SHP77 (cell line): Measurements from ENCODE around the gene ATP11A.
A peak's percentile ranks its signal among the peaks of the same experiment; 100 is the strongest.

ENCODE experiments used
- DNase-seq, 2 experiments: peaks; one replicate each; lab custom pipeline; 2025; lab: John Stamatoyannopoulos, UW

ATP11A gene

GRCh38 chr13:112743451-112744167 is 53.8 kb downstream of the ATP11A start:
- peak; percentile 56 to 69 for DNase-seq

GRCh38 chr13:112744168-112745021 is 54.6 kb downstream of the ATP11A start:
- peak; percentile 51 to 66 for DNase-seq

GRCh38 chr13:112746044-112746443 is 56.2 kb downstream of the ATP11A start:
- no peak for DNase-seq

- no peak for DNase-seq
These were observed 57.4 kb downstream of the ATP11A start for GRCh38 chr13:112747256-112747655.

- DNase-seq, result no peak
These were observed 59.3 kb downstream of the ATP11A start for GRCh38 chr13:112748947-112749735.

GRCh38 chr13:112750570-112750969 is 60.7 kb downstream of the ATP11A start:
- no peak for DNase-seq

- DNase-seq, result no peak
These were observed 61.8 kb downstream of the ATP11A start for GRCh38 chr13:112751617-112752016.

- DNase-seq, result no peak
These were observed 62.4 kb downstream of the ATP11A start for GRCh38 chr13:112752211-112752610.

GRCh38 chr13:112752711-112753541 is 63.1 kb downstream of the ATP11A start:
- DNase-seq, result no peak

GRCh38 chr13:112753833-112754232 is 64.0 kb downstream of the ATP11A start:
- no peak for DNase-seq

- DNase-seq, result no peak
These were observed 64.6 kb downstream of the ATP11A start for GRCh38 chr13:112754281-112755025.

- no peak for DNase-seq
These were observed 65.5 kb downstream of the ATP11A start for GRCh38 chr13:112755331-112755730.

GRCh38 chr13:112756081-112756480 is 66.2 kb downstream of the ATP11A start:
- no peak for DNase-seq

GRCh38 chr13:112756511-112756966 is 66.7 kb downstream of the ATP11A start:
- no peak for DNase-seq

- DNase-seq, result no peak
These were observed 67.3 kb downstream of the ATP11A start for GRCh38 chr13:112756967-112757758.

GRCh38 chr13:112757759-112758086 is 67.9 kb downstream of the ATP11A start:
- no peak for DNase-seq

- DNase-seq, result no peak
These were observed 69.2 kb downstream of the ATP11A start for GRCh38 chr13:112759053-112759452.

- no peak for DNase-seq
These were observed 70.0 kb downstream of the ATP11A start for GRCh38 chr13:112759827-112760226.

- DNase-seq, result no peak
These were observed 70.6 kb downstream of the ATP11A start for GRCh38 chr13:112760435-112760834.

GRCh38 chr13:112760931-112761330 is 71.1 kb downstream of the ATP11A start:
- DNase-seq, result no peak
